Right lobe of liver (tissue), 6 donors: ENCODE measurements around the gene TRAP1. TPM values are rescaled to one million over a fixed set of nuclear protein-coding genes. Genes with fewer than 3 reads are reported as not detected.

ENCODE experiments used
- ATAC-seq, 4 donors: fragments of 200-7000 bp; cut with Tn5 transposase; one replicate each; pipeline ENCODE4 v1.9.1; 2020; ENCODE audit warnings: mild to moderate bottlenecking in 4 of 4, moderate library complexity in 4 of 4
- DNase-seq, 3 donors: peaks; one replicate each; pipeline ENCODE4 v3.0.0-alpha.2; 2020
- H3K27ac ChIP-seq, 3 donors: fragments of 200-600 bp; one replicate each; pipeline ENCODE4 v1.8.0; 2022
- H3K27me3 ChIP-seq, 2 donors: fragments of 200-600 bp; one replicate each; pipeline ENCODE4 v1.8.0; 2022
- H3K36me3 ChIP-seq, 4 donors: fragments of 200-600 bp; sonication (generic) in 1 of 4; one replicate each; pipeline versions ENCODE4 v1.5.1 to v1.8.0; 2017 to 2022; ENCODE audit warnings: control low read depth in 1 of 4
- H3K4me1 ChIP-seq, 4 donors: fragments of 200-600 bp; sonication (generic) in 1 of 4; one replicate each; pipeline versions ENCODE4 v1.5.1 to v1.8.0; 2017 to 2022; ENCODE audit warnings: control low read depth in 1 of 4
- H3K4me3 ChIP-seq, 3 donors: fragments of 200-600 bp; one replicate each; pipeline ENCODE4 v1.8.0; 2022
- H3K9me3 ChIP-seq, 4 donors: fragments of 200-600 bp; sonication (generic) in 1 of 4; one replicate each; pipeline versions ENCODE4 v1.5.1 to v1.8.0; 2017 to 2022; ENCODE audit warnings: control low read depth in 1 of 4
- CTCF ChIP-seq, 4 donors: fragments of 200-600 bp in 3 of 4; fragments of 450-650 bp in 1 of 4; IDR thresholded peaks; one replicate each; pipeline versions ENCODE4 v1.5.1 to v1.8.0; 2016 to 2022; ENCODE audit warnings: antibody characterized with exemption in 4 of 4, mild to moderate bottlenecking in 2 of 4
- POLR2A ChIP-seq: fragments of 450-650 bp; IDR thresholded peaks from one replicate; pipeline ENCODE4 v1.6.1; 2017; ENCODE audit warnings: antibody characterized with exemption, mild to moderate bottlenecking
- WGBS: methylation state at CpG from one replicate; pipeline ENCODE4 v1.1.6; 2018; ENCODE audit warnings: low coverage, low lambda C conversion rate; ENCODE audit not compliant: insufficient coverage; ENCODE audit errors: missing lambda C conversion rate; 5-methylcytosine and 5-hydroxymethylcytosine counted together
- intact Hi-C, 2 donors: fragments of 100-400 bp; cut with DNase I; formaldehyde crosslinking; loops; one replicate each; pipeline versions ENCODE4 v1.11.2 to v1.14.1; 2022
- total RNA-seq, 6 experiments: library from RNA; depleted of rRNA in 2 of 6; stranded (reverse); fragments of >200 nt in 2 of 6; fragmentation: NEBNext Ultra II Directional in 3 of 6; extraction: Animal tissue kit (Norgen Biotek cat#: 25700) in 3 of 6; gene quantifications; one replicate each; pipeline versions ENCODE4 v1.1.0 to v1.2.4, GENCODE V29; 2016 to 2023
- donor health status: DM: no; HTN: yes; CAD: no.
- donor health status: DM: no; HTN: no; CAD: no.
- donor health status: DM: no; HTN: no; CAD: no.
- donor health status: DM: no; HTN: yes; CAD: no.
- donor health status: DM: no; HTN: yes; CAD: no.

The TRAP1 gene
- total RNA-seq, 6 experiments from 2014 or later, result 93.4 to 169 (median 123) TPM

GRCh38 chr16:3664187-3664896, 53.0 kb downstream of the TRAP1 start:
- H3K9me3 ChIP-seq, result no peaks in the 10 kb centered on the region
- 93% methylated on average over 6 of the region's 31 CpGs for WGBS
- H3K27me3 ChIP-seq, result no peaks in the 10 kb centered on the region
- no peaks in the 10 kb centered on the region for H3K4me1 ChIP-seq
- no peak overlapping the region for H3K4me3 ChIP-seq
- TF ChIP-seq CTCF (IDR thresholded peaks at IDR 0.05), result no peak
- no peak for TF ChIP-seq POLR2A
- peak in 2 of 3 donors; percentile 14 to 42 for DNase-seq
- H3K27ac ChIP-seq, result no peak overlapping the region
- H3K36me3 ChIP-seq, result peaks cover 0 to 56% (median 19%) of the 10 kb centered on the region in 4 donors
- intact Hi-C loops, result no loop called here
- no peak for ATAC-seq

GRCh38 chr16:3662601-3663000, 54.7 kb downstream of the TRAP1 start:
- no peak for ATAC-seq
- Histone ChIP-seq H3K4me3 (no peak overlapping the region), H3K9me3 (no peaks in the 10 kb centered on the region), H3K27ac (no peak overlapping the region), H3K27me3 (no peaks in the 10 kb centered on the region), H3K36me3 (peaks cover 0 to 74% (median 24%) of the 10 kb centered on the region in 4 donors), H3K4me1 (no peaks in the 10 kb centered on the region)
- intact Hi-C loops, result no loop called here
- peak in 1 of 3 donors; percentile 50 for DNase-seq
- no peak for TF ChIP-seq CTCF (IDR thresholded peaks at IDR 0.05)
- TF ChIP-seq POLR2A, result no peak
- 94% methylated on average over 3 of the region's 17 CpGs for WGBS

GRCh38 chr16:3661922-3662321, 55.4 kb downstream of the TRAP1 start:
- H3K36me3 ChIP-seq, result peaks cover 0 to 76% (median 31%) of the 10 kb centered on the region in 4 donors
- no peak overlapping the region for H3K27ac ChIP-seq
- DNase-seq (peak in 1 of 3 donors; percentile 38), ATAC-seq (no peak)
- TF ChIP-seq POLR2A (no peak), CTCF (IDR thresholded peaks at IDR 0.05) (no peak)
- H3K9me3 ChIP-seq, result no peaks in the 10 kb centered on the region
- 74% methylated on average over 7 of the region's 13 CpGs for WGBS
- H3K27me3 ChIP-seq, result no peaks in the 10 kb centered on the region
- no peak overlapping the region for H3K4me3 ChIP-seq
- intact Hi-C loops, result no loop called here
- no peaks in the 10 kb centered on the region for H3K4me1 ChIP-seq

GRCh38 chr16:3661311-3661710, 56.0 kb downstream of the TRAP1 start:
- intact Hi-C loops, result no loop called here
- Histone ChIP-seq H3K27me3 (no peaks in the 10 kb centered on the region), H3K4me3 (no peak overlapping the region)

More at GRCh38 chr16:3661311-3661710, 56.0 kb downstream of the TRAP1 start:
- Histone ChIP-seq H3K27ac (no peak overlapping the region), H3K36me3 (peaks cover 0 to 80% (median 34%) of the 10 kb centered on the region in 4 donors), H3K4me1 (no peaks in the 10 kb centered on the region), H3K9me3 (no peaks in the 10 kb centered on the region)
- WGBS, result 89% methylated on average over 9 of the region's 12 CpGs
- TF ChIP-seq POLR2A (no peak), CTCF (IDR thresholded peaks at IDR 0.05) (no peak)
- DNase-seq (peak in 1 of 3 donors; percentile 12), ATAC-seq (no peak)
